ENCODE results near the gene ESR1. TPM values are rescaled to one million over a fixed set of nuclear protein-coding genes. Genes with fewer than 3 reads are reported as not detected.

Gene ESR1
- polyA plus RNA-seq, 1 donor (not counting 4 experiments of a cell fraction or from before 2014, with no cell fraction given), result 0.22 TPM

DNA sequence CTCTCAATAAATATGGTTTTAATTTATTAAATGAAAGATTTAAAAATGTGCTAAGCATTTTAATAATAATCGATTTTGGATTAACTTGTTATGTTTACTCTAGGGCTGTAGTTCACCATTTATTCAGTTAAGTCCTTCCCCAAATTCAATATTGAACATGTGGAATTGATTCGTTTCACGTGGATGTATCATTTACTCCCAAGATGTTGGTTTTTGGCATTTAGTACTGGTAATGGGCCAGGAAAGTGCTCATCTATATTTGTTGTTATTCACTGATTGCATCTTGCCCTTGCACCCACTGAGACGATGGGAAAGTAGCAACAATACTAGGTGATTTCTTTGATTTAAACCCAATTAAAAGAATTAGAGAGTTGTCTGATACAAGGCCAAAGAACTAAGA, 97.1 kb downstream of the ESR1 start:
- no peak overlapping the region for H3K4me2 ChIP-seq (ENCODE audit: control insufficient read depth, extremely low read depth, insufficient read depth, low read depth, low read length)
- H4K20me1 ChIP-seq (ENCODE audit: control insufficient read depth, extremely low read depth, insufficient read depth, low read length), result no peaks in the 10 kb centered on the region
- H3K4me1 ChIP-seq (ENCODE audit: control insufficient read depth, extremely low read depth, insufficient read depth, low read length), result peaks cover 7% of the 10 kb centered on the region
- no peaks in the 10 kb centered on the region for H3K9me3 ChIP-seq (ENCODE audit: control insufficient read depth, low read depth, low read length)
- no peak overlapping the region for H3K9ac ChIP-seq (ENCODE audit: control insufficient read depth, extremely low read depth, insufficient read depth, low read length)
- TF ChIP-seq CTCF (optimal IDR thresholded peaks at IDR 0.05 in 1 of 3, IDR thresholded peaks at IDR 0.05 in 1 of 3, conservative IDR thresholded peaks at IDR 0.05 in 1 of 3; ENCODE audit: extremely low read depth in 1 of 3, insufficient read depth in 2 of 3, low read length in 3 of 3) (no peak), EZH2 (IDR thresholded peaks at IDR 0.05; ENCODE audit: low read length) (no peak)
- H3K79me2 ChIP-seq (ENCODE audit: control insufficient read depth, insufficient read depth, low read length), result no peaks in the 10 kb centered on the region
- dilution Hi-C loops (cut with MboI; ENCODE audit: extremely low pct_ligation_motif_present, low sequenced_read_pairs), result no loop called here
- H2AFZ ChIP-seq (ENCODE audit: control insufficient read depth, low read length), result no peak overlapping the region
- no peak overlapping the region for H3K27ac ChIP-seq (ENCODE audit: control insufficient read depth, insufficient read depth, low read length)
- no peak for FAIRE-seq
- no peaks in the 10 kb centered on the region for H3K36me3 ChIP-seq (ENCODE audit: control insufficient read depth in 2 of 2, extremely low read depth in 1 of 2, insufficient read depth in 2 of 2, low read length in 2 of 2)
- no peaks in the 10 kb centered on the region for H3K27me3 ChIP-seq (ENCODE audit: control insufficient read depth, extremely low read depth, insufficient read depth, low read length)
- no peak overlapping the region for H3K4me3 ChIP-seq (ENCODE audit: control insufficient read depth in 2 of 3, extremely low read depth in 1 of 3, insufficient read depth in 2 of 3, low read depth in 1 of 3, low read length in 3 of 3)
- no peaks in the 10 kb centered on the region for H3K9me1 ChIP-seq (ENCODE audit: control insufficient read depth, extremely low read depth, insufficient read depth, low read length)
- DNase-seq (ENCODE audit: low read depth, low spot score), result no peak

- H3K4me2 ChIP-seq (ENCODE audit: control insufficient read depth, extremely low read depth, insufficient read depth, low read depth, low read length), result no peak overlapping the region
- no peaks in the 10 kb centered on the region for H3K27me3 ChIP-seq (ENCODE audit: control insufficient read depth, extremely low read depth, insufficient read depth, low read length)
- TF ChIP-seq CTCF (optimal IDR thresholded peaks at IDR 0.05 in 1 of 3, IDR thresholded peaks at IDR 0.05 in 1 of 3, conservative IDR thresholded peaks at IDR 0.05 in 1 of 3; ENCODE audit: extremely low read depth in 1 of 3, insufficient read depth in 2 of 3, low read length in 3 of 3), result no peak
- TF ChIP-seq EZH2 (IDR thresholded peaks at IDR 0.05; ENCODE audit: low read length), result no peak
- H3K9ac ChIP-seq (ENCODE audit: control insufficient read depth, extremely low read depth, insufficient read depth, low read length), result no peak overlapping the region
- no peaks in the 10 kb centered on the region for H3K9me1 ChIP-seq (ENCODE audit: control insufficient read depth, extremely low read depth, insufficient read depth, low read length)
- no peak overlapping the region for H2AFZ ChIP-seq (ENCODE audit: control insufficient read depth, low read length)
- dilution Hi-C loops (cut with MboI; ENCODE audit: extremely low pct_ligation_motif_present, low sequenced_read_pairs), result no loop called here
- H3K4me1 ChIP-seq (ENCODE audit: control insufficient read depth, extremely low read depth, insufficient read depth, low read length), result peaks cover 7% of the 10 kb centered on the region
- H3K27ac ChIP-seq (ENCODE audit: control insufficient read depth, insufficient read depth, low read length), result no peak overlapping the region
- H3K9me3 ChIP-seq (ENCODE audit: control insufficient read depth, low read depth, low read length), result no peaks in the 10 kb centered on the region
- H4K20me1 ChIP-seq (ENCODE audit: control insufficient read depth, extremely low read depth, insufficient read depth, low read length), result no peaks in the 10 kb centered on the region
- FAIRE-seq, result no peak
- H3K36me3 ChIP-seq (ENCODE audit: control insufficient read depth in 2 of 2, extremely low read depth in 1 of 2, insufficient read depth in 2 of 2, low read length in 2 of 2), result no peaks in the 10 kb centered on the region
- no peaks in the 10 kb centered on the region for H3K79me2 ChIP-seq (ENCODE audit: control insufficient read depth, insufficient read depth, low read length)
- no peak overlapping the region for H3K4me3 ChIP-seq (ENCODE audit: control insufficient read depth in 2 of 3, extremely low read depth in 1 of 3, insufficient read depth in 2 of 3, low read depth in 1 of 3, low read length in 3 of 3)
- DNase-seq (ENCODE audit: low read depth, low spot score), result no peak
Measured at GRCh38 chr6:151905072-151905471, 97.6 kb downstream of the ESR1 start.

All from keratinocyte (primary cell).